ENCODE data around the gene ULBP3.
"Not testable (repeated sequence)": the region's sequence is repeated elsewhere in the genome, so short reads cannot be mapped to it uniquely, and the experiment has no call there.

Gene ULBP3

DNA sequence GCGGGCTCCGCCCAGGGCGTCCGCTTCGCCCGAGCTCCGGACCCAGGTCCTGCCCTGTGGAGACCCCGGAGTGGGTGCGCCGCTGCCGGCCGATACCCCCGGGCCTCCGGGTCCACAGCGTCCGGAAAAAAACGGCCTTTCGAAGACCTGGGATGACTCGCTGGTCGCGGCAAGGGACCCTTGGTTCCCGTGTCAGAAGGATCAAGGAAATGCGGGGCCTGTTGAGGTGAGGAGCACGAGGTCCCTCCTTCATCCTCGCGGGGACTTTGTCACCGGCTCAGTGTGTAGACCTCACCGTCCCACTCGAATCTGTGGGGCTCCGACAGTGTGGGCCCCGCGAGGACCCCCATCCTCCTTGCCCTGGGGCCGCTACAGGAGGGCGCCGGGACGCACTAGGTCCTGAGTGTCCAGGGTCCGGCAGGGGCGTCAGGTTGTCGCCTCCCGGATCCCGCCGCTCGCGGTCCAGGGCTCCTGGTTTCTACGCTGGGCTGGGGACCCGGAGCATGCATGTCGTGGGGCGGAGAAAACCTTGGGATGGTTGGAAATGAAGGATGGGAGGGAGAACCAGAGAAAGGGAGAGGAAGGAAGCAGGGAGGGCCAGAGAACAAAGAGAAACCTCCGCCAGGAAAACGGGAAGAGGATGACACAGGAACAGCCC, 54.2 kb downstream of the ULBP3 start:
- DNase-seq = not testable (repeated sequence)

DNA sequence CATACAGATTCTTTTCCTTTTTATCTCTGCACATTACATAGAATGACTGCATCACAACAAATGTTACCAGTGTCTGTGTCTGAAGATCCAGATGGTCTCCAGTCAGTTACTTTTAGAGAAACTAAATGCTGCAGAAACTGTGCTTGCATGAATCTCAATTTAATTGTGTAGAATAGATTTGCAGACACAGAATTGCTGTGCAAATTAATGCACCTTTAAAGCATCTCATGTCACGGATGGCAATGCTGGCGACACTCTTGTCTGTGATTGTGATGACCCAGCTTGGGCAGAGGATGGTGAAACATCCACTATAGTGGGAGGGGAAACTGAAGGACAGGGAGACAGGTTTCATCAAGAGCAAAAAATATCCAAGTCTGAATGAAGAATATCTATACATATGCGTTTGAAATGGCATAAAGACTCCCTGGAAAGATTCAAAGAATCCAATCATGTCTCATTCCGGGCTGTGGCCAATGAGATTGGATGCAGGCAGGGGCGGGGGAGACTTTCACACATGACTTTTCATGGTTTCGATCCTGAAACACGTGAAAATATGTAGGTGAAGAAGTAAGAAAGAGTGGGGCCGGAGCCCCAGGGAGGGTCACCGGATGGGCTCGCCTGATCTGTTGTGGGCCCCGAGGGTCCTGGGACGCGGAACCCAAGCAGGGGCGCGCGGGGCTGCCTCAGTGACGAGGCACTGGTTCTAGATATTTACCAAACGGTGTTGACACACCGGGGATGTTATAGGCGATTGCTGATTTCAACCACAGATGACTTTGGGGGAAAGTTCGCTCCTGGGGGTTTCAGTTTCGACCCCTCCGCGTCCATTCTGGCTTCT, 54.9 kb downstream of the ULBP3 start:
- not testable (repeated sequence) for DNase-seq

DNA sequence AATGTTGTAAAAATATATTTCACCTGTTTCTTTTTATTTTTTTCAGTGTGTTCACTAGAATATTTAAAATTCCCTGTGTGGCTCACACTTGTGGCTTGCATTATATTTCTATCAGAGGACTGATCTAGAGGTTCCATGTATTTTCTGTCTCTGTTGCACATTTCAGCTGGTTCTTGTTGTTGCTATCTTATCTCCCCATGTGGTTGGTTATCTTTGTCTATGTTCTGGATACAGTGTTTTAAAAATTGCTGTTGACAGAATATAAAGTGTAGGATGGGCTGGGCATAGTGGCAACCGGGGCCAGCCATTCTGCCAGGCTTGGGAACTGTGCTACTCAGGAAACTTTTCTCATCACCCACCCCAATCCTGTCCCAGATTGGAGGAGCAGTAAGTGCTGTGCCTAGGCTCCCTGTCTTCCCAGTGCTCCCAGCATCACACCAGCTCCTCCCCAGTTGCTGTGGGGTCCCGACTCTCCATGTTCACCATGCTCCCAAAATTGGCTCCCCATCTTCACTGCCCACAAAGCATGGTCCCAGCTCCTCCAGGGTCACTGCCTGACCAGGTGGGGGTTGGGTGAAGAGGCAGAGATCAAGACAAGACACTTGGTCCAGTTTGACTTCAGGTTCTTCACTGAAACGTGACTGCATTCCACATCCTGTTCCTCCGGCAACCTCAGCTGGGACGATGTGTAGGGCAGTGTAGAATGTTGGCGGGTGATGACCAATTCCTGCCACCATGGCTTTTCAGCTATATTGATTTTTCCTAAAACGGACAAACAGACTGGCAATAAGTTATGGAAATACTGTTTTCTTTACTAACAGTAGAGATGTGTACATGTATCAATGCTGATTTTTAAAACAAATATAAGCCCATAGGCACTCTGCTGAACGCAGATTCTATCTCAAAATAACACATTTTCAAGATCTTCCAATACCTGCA, 55.8 kb downstream of the ULBP3 start:
- not testable (repeated sequence) for DNase-seq
